HG03139 (cell line): ENCODE measurements around the gene TEX22.

Source experiments
- ATAC-seq: cut with Tn5 transposase; IDR thresholded peaks from one replicate; pipeline ENCODE4 v1.9.1; 2021; ENCODE audit not compliant: unreplicated experiment

The TEX22 gene

DNA sequence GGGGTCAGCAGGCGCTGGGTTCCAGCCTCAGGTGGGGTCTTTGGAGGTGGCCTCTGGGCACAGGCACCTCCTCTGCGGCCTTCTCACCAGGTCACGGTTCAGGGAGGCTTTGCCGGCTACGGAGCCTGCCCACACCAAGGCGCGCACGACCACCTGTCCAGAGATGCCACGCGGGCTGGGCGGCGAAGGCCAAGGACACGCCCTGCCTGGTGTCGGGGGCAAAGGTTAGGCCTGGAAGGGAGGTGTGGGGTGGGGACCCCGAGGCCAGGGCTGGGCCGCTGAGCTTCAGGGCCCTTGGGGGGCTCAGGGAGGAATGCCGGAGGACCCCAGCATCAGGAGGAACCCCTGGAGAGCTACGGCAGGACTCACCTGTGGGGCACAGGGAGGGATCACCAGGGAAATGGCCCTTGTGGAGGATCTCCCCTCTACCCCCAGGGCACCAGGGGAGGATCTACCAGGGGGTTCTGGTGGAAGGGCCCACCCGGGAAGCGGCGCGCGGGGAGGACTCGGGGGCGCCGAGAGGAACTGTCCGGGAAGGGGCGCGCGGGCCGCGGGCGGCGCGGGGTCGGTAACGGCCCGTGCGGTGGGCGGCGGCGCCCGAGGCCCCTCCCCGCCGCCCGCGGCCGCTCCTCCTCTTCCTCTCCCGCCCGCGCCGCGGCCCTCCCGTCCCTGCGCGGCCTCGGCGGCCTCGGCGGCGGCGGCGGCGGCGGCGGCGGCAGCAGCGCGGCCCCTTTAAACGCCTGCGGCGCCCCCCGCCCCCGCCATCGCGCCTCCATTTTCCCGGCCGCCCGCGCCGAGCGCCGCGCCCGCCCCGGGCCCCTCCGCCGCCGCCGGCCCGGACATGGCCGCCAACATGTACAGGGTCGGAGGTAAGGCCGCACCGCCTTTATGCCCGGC, 21.1 kb downstream of the TEX22 start, which contains the start of gene MTA1:
TSS of gene MTA1 (plus strand) at position 633 of the 897 bp plus-strand sequence. CDS start at position 842, 209 bp downstream.
- no peak for ATAC-seq

DNA sequence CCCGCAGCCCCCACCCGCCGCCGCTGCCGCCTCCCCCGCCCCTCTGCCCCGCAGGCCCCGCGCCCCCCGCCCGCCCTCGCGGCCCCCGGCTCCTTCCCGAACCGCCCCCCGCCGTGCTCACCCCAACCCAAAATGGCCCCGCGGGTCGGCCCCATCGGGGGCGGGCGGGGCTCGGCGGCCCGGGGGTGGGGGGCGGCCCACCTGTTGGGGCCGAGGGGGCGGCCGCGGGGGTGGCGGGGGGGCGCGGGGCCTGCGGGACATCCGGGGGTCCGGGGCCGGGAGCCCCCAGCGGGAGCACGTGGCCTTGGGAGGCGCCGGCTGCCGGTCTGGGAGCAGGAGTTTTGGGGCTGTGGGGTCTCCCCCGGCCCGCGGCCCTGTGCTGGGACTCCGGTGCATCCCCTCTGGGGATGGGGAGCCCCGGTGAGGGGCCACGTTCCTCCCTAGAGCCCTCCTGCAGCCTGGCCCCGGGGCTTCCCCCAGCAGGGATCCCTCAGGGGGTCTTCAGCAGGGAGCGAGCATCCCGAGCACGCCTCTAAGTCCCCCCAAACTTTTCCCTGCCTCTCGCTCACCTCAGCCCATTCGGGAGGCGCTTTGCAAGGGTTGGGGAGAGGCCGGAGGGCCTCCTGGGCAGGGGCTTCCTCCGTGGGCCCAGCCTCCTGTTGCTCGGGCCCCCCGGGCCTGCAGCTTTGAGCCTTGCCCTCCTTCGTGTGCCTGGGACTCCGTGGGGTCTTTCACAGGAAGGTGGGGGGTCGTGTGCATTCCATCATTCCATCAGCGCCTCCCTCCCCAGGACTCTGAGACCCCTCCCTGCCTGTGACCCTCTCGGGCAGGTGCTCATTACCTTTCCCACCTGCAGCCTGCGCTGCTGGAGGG, 22.0 kb downstream of the TEX22 start:
- ATAC-seq: no peak

DNA sequence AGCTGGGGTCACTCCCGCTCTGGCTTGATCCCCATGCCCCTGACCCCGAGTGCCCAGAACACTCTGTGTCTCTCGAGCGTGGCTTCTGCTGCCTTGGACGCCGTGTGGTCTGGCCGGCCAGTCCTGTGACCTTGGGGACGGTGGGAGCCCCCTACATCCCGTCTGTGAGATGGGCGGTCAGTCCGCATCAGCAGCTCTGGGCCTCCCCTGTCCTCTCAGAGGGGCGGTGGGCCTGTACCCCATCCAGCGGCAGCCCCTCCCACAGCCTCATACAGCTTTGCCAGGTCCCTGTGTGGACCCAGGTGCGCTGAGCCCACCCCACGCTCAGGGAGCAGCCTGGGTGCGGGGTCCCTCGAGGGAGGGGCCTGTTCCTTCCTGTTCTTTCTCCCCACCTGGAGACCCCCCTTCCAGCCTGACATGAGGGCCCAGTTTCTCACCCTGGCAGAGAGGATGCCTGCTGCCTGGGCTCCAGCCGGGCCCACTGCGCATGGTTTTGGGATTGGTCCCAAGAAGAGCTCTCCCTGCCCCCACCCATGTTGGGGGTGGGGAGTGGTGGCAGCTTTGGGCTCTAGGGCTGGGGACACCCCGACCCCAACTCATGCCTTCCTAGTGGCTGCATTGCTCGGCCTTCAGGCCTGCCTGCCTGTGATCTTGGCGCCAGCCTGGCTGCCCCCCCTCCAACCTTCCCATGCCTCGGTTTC, 22.8 kb downstream of the TEX22 start:
- no peak for ATAC-seq

DNA sequence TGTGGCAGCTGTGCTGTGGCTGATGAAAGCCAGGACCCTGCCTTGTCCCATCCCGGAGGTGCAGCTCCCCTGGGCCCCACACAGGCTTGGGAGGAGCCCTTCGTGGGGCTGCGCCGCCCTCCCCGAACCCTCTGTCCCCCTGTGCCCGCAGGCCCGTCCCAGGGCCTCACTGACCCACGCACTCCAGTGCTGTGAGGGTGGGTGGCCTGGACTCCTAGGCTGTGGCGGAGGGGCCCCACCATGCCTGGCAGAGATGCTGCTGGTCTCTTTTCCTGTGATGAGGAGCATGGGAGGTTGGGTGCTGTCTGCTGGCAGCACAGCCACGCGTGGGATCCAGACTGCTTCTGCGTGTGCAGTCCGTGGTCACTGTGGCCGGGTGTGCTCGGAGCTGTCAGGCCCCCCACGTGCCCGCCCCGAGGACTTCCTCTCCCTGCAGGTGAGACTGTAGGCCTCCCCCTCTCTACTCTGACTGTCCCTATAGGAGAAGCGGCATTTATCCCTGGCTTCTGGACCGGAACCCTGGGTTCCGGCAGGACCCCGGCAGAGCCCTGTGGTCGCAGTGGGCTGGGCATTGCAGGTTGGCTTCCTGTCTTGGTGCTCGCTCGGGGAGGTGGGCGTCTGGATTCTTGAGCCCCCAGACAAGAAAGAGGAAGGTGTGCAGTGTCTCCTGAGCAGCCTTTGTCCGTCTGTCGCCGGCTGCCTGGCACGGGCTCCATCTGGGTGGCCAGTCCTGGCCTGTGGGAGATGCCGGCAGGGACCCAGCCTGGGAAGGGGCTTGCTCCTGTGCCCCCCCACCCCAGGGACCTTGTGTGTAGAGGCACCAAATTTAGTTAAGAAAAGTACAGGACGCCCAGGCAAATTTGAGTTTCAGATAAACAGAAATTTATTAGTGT, 23.6 kb downstream of the TEX22 start:
- ATAC-seq: no peak

DNA sequence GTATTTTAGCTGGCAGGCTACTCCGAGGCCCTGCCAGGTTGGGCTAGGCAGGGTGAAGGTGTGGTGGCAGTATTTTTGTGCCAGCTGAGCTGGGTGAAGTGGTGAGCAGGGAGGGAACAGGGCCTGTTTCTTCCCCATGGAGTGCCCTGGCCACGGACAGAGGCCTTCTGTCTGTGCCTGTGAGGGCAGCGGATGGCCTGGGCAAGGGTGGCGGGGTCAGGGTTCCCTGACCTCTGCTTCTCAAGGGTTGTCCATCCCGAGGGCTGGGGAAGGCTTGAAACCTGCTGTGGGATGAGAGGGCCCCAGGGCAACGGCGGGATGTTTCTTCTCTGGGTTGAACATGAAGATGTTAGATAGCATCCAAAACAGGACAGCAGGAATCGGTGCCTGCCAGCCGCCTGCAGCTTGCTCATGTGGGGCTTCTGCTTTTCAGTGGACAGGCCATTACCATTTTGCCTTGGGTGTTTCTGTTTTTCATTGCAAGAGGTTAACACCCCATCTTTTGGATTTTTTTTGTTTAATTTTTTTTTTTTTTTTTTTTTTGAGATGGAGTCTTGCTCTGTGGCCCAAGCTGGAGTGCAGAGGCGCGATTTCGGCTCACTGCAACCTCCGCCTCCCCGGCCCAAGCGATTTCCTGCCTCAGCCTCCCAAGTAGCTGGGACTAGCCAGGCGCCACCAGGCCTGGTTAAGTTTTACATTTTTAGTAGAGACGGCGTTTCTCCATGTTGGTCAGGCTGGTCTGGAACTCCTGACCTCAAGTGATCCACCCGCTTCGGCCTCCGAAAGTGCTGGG, 24.6 kb downstream of the TEX22 start:
- ATAC-seq: no peak

DNA sequence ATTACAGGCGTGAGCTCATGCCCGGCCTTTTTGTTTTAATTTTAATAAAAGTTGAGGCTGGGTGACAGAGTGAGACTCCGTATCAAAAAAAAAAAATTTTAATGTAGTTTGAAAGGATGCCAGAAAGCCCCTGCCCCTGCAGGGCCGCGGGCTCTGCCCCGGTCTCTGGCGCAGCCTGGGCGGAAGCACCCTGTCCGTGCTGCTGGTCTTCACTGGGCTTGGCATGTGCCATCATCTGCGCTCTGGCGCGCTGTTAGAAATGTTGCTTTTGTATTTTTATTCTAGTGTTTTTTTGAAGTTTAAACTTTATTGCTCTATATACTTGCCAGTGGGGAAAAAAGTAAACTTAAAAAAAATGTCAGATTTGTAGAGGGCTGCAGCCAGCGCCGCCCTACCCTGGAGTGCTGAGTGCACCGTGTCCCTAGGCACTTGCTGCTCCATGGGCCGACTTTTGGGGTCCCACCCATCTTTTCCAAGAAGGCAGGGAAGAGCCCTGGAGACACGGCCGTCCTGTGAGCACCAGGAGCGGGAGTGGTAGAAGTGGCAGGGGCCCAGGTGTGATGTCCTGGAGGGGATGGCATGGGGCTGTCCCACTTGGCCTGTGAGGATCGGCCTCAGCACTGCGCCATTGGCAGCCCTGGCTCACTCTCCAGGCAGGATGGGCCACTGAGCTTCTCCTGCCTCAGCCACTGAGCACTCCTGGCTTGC, 25.3 kb downstream of the TEX22 start:
- no peak for ATAC-seq

DNA sequence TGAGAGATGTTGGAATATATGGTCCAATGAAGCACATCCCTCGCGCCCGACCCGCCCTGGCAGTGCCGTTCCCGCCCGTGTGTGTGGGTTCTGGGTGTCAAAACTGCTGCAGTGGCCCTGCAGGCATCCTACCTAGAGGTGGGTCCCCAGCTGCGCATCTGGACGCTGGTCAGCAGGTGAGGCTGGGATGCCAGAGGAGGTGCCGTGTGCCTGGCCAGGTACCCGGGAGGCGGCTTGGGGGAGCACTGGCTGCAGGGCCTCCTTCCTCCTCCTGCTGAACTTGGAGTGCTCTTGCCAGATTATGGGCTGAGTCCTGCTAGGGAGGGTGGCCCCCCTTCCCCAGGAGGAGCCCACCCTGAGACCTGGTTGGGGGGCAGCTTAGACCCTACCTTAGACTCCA, 26.5 kb downstream of the TEX22 start:
- ATAC-seq: no peak

DNA sequence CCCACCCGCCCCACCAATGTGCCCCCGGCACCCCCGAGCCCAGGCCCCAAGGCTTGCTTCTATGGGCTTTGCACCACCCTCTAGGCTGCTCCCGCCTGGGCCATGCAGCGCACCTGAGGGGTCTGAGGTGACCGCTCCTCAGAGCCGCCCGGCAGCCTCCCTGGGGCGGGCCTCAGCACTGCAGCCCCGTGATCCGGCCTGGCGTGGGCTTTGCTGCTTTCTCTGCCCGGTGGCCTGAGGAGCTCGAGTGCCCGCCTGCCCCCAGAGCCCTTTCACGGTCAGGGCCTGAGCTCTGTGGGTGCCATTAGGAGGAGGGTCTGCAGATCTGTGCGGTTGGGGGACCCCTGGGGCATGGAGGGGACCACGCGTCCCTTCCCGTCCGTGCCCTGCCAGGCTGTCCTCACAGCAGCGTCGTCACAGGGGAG, 27.5 kb downstream of the TEX22 start:
- no peak for ATAC-seq

DNA sequence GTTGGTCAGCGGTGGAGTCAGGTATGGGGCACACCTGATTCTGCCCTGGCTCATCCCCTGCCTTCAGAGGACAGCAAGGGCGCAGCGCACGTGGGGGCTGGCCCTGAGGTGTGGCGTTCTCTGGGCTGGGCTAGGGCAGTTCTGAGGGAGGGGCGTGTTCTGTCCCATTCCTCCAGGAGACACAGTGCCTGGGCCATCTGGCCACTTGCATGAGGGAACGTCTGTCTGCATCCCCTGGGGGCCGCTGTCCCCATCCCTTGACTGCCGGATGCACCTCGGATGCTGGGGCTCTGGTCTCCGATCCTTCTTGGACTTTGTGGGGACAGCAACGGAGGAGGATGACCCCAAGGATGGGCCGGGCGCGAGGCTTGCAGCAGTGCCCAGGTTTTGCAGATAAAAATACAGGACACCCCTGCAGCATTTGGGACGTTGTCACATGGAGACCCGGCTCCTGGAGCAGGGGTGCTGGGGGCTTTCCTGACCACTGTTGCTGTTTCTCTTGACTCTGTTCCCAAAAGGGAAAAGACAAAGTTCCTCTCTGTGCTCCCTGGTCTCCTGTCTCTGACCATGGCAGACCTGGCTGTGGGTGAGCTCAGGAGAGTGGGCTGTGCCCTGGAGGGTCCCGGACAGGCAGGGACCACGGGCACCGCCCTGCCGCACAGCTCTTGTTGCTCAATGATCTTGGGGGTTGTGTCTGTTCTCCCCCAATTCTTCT, 28.2 kb downstream of the TEX22 start:
- ATAC-seq: no peak

DNA sequence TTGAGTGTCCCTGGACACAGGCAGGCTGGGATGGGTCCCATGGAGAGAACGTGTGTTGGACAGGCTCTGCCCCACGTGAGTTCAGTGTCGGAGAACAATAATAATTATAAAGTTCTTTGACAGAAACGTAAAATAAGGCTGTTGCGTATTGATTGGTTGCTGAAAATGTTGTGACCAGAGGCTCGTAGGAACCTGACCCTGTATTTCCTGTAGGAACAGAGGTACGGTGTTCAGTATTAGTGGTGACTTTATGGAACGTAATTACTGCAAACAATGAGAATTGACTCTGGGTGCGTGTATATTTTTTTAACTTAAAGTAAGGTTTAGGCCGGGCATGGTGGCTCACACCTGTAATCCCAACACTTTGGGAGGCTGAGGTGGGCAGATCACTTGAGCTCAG, 29.1 kb downstream of the TEX22 start:
- no peak for ATAC-seq

DNA sequence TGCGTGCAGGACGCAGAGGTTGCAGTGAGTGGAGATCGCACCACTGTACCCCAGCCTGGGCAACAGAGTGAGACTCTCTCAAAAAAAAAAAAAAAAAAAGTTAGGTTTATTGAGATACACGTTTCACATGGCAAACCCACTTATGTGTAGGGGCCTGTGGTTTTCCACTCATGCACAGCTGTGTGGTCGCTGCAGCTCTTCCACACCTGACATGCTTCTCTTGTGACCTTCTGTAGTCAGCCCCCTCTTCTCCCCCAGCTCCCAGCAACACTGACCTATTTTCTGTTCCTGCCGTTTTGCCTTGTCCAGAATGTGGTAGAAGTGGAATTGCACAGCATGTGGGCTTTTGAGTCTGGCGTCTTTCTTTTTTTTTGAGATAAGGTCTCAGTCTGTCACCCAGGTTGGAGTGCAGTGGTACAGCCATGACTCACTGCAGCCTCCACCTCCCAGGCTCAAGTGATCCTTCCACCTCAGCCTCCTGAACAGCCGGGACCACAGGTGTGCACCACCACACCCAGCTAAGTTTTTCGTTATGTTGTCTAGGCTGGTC, 29.7 kb downstream of the TEX22 start:
- ATAC-seq: no peak

DNA sequence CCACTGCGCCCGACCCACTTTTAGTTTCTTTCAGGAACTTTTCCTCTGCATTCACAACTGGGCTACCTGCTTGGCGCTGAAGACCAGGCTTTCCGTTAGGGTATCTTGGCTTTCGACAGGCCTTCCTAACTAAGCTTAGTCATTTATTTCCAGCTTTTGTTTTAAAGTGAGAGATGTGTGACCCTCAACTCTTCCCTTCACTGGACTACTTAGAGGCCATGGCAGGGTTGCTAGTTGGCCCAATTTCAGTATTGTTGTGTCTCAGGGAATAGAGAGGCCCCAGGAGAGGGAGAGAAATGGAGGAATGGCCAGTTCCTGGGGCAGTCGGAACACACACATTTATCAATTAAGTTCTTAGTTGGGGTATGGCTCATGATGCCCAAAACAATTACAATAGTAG, 31.7 kb downstream of the TEX22 start:
- ATAC-seq: no peak

DNA sequence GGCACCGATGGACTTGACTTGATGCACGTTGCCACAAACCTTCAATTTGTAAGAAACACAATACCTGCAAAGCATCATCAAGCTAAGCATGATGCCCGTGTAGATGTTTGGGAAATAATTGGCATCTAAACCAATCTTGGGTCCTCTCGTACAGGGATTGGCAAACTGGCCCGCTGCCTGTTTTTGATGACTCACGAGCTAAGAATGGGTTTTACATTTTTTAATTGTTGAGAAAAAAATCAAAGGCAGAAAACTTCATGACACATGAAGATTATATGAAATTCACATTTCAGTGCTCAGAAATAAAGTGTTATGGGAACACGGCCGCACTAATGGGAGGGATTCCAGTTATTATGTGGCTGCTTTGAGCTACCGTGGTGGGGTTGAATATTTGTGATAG, 32.2 kb downstream of the TEX22 start:
- no peak for ATAC-seq

DNA sequence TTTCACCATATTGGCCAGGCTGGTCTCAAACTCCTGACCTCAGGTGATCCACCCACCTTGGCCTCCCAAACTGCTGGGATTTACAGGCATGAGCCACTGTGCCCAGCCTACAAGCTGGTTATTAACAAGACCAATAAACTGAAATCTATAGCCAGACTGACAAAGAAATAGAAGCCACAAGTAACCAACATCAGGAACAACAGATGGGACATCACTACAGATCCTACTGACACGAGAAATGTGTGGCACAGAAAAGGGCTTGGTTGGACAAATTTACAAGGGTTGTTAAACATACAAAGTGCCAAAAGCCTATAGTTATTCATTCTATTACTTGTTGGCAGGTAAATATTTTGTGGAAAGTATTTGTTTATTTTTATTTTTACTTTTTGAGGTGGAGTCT, 32.9 kb downstream of the TEX22 start:
- no peak for ATAC-seq

DNA sequence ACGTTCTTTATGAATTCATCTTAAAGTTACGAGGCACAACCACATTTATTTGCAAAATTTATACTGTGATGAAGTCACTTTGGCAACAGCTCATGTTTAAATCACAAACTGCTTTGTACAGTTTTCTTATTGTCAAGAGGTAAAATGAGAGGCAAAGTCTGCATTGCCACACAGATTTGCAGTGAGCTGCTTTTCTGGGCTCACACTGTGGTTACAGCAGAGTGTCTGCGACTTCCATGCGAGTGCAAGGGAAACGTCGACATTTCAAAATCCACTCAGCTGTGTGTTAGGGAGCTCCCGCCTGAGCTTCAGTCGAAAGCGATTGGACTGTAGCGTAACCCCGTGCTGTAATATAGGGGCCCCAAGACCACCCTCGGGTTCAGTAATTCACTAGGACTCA, 34.3 kb downstream of the TEX22 start:
- ATAC-seq: no peak

DNA sequence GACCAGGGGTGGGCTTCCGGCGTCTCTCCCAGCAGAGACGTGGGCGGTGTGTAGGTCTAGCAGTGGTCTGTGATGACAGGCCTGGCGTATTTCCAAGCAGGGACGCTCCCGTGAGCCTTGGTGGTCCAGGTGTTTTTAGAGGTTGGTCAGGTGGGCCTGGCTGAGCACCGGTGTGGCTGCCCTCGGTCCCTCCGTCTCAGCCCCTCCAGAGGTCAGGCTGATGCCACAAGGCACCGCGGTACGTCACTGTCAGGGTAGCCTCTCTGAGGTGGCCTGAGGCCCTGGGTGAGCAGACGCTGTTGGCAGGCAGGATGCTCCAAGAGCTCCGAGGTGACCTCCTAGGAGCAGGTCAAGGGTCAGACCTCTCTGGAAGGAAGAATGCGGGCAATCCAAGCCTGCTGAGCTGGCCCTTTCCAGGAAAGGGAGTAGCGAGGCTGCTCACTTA, 34.8 kb downstream of the TEX22 start:
- ATAC-seq: no peak

DNA sequence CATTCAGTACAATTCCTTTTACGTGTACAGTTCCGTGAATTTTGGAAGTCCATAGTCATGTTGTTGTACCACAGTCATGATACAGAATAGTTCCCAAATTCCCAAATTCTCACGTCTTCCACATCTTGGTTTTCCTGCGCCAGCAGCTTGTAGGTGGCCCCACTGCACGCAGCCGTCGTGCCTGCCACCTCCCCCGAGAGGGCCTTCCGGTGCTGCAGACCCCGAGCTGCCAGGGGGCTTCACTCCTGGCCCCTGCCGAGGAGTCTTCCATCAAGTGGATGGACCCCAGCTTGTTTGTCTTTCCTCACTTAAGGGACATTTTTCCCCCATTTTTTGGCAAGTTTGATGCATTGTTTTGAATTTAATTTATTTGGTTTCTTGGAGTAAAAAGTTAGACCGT, 38.1 kb downstream of the TEX22 start:
- no peak for ATAC-seq
